Tongue (tissue), 2 donors: ENCODE data around the gene FOXJ3. TPM values are rescaled to one million over a fixed set of nuclear protein-coding genes. Genes with fewer than 3 reads are reported as not detected.

Experiments
- DNase-seq: peaks from one replicate; pipeline ENCODE4 v3.0.0-alpha.2; 2015
- total RNA-seq: library from RNA; depleted of rRNA; stranded (reverse); fragments of >200 nt; gene quantifications from one replicate; pipeline ENCODE4 v1.2.3, GENCODE V29; 2014

Gene FOXJ3
- total RNA-seq, 1 donor from 2014 or later = 42.3 TPM

GRCh38 chr1:42143896-42144710, 190.9 kb downstream of the FOXJ3 start:
- DNase-seq = peak; percentile 84

DNA sequence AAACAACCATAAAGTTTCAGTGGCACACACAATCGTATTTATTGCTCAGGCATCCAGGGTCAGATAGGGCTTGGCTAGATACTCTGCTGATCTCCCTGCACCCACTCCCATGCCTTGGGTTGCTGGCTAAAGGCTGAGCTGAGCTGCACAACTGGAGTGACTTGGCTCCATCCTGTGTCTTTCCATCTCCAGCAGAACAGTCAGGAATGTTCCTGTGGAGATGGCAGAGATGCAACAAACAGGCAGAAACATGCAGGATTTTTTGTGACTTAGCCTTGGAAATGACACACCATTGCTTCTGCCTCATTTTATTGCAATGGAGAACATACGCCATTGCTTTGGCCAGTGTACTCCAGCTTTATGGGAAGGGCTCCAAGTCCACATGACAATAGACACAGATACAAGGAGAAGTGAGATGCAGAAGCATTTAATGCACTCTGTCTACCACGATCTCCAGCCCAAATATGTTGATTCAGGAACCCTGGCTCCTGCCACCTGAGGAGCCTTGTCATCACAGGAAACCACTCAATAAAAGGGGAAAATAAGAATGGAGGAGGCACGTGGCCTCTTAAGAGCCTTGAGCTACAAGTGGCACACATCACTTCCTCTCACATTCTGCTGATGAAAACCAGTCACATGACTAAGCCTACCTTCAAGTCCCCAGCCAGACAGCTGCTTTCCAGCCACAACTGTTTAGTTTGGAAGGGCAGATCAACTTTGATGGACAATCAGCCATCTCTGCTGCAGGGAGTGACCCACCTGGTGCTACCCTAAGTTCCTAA, 191.9 kb downstream of the FOXJ3 start:
- no peak for DNase-seq

DNA sequence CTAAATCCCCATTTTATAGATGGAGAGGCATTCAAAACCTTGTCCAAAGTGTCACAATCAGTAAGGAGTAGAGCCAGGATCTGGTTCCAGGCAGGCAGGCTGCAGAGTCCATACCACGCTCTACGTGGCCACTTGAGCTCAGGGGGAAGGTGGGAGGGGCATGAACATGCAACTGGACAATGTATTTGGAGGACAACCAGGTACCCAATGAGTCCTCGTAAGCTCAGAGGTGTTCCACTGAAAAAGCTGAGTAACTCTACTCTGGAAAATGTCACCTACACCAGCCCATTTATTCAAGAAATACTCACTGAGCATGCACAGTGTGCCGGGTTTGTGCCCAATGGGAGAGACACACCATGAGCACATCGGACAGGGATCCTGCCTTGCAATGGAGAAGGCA, 193.1 kb downstream of the FOXJ3 start:
- no peak for DNase-seq

DNA sequence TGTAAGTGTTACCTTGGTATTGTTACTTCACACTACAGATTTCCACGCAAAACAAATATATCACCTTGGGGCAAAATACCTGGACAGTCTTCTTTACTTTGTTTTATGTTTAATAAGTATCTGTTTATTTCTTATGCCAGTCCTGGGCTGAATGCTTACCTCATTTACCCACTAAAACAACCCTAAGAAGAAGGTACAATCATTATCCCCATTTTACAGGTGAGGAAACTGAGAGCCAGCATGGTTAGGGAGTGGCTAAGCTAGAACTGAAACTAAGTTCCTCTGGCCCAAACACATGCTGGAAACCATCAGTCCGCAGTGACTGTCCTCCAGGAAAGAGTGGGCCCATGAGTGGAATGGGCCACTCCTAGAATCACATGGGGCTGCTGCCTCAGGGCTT, 194.8 kb downstream of the FOXJ3 start:
- DNase-seq = no peak

- no peak for DNase-seq
Observed at GRCh38 chr1:42139444-42139843, 195.6 kb downstream of the FOXJ3 start.

DNA sequence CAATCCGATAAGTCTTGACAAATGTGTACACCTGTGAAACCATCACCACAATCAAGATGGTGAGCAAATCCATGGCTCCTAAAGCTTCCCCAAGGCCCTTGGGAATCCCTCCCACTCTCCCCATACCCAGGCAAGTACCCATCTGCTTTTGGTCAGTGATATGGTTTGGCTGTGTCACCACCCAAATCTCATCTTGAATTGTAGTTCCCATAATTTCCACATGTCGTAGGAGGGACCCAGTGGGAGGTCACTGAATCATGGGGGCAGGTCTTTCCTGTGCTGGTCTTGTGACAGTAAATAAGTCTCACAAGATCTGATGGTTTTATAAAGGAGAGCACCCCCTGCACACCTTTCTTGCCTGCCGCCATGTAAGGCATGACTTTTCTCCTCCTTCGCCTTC, 196.4 kb downstream of the FOXJ3 start:
- no peak for DNase-seq

GRCh38 chr1:42137766-42138165, 197.3 kb downstream of the FOXJ3 start:
- DNase-seq = no peak

DNA sequence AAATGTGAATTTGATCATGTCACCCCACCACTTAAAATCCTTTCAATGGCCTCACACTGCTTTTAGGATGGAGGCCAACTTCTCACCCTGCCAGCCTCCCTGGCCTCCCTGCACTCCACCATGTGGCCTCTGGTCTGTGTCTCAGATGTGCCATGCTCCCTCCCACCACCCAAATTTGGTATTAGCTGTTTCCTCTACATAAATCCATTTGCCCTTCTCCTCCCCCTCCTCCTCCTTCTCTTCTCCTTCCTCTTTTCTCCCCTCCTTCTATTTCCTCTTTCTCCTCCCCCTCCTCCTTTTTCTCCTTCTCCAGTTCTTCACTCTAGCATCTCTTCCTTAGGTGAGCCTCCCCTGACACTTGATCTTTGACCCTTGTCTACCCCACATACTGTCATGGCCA, 198.6 kb downstream of the FOXJ3 start:
- DNase-seq = no peak

GRCh38 chr1:42135426-42135825, 199.6 kb downstream of the FOXJ3 start:
- no peak for DNase-seq

GRCh38 chr1:42133809-42134526, 201.1 kb downstream of the FOXJ3 start:
- no peak for DNase-seq

DNA sequence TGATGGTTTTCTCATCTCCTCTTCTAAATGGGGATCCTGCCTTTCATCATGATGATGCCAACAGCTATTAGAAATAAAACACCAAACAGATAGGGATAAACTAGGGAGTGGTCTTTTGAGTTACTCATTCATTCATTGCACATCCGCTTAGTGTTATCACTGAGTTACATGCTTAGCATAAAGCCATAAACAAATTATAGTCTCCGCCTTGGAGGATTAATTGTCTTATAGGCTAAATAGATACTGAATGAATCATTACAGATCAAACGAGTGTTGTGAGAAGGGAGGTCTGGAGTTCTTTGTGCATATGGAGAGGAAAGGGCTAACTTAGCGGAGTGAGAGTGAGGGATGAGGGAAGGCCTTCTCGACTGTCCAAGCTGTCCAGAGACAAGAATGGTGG, 201.6 kb downstream of the FOXJ3 start:
- no peak for DNase-seq

DNA sequence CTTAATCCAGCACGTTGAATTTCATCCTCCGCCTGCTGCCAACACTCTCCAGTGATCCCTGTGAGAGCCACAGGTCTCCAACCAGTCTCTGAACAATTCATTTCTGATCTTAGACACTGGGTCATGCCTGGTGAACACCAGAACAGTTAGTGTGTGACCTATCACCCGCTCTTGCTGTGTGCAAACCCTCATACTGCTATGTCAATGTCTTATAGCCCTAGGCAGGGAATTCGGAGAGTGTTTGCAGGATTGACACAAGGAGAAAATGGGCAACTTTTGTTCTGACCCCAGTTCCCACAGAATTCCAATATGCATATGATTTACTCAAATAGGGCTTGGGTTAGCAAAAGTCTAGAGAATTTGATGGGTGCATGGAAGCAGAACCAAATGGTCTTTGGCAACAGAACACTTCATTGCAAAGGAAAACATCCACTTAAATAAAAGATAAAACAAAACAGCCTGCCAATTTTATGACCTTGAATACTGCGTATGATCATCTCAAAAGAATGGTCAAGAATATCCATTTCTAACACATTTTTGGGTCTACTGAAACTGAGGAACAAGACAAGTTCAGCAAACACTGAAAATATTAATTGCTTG, 204.9 kb downstream of the FOXJ3 start:
- no peak for DNase-seq

DNA sequence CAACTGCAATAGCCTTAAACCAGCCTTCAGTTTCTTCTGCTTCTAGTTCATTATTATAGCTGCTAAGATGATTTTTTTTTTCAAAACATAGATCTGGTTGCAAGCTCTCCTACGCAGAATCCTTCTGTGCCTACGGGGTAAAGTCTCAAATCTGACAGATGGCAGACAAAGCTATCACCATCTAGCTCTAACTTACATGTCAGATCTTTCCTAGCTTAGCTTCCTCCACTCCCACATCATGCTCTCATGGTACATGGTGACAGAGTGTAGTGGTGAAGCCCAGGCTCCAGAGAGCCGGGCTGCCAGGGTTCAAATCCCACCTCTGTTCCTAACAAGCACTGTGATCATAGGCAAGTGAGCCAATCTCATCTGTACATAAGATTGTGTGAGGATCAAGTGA, 206.1 kb downstream of the FOXJ3 start:
- no peak for DNase-seq

- no peak for DNase-seq
Observed at GRCh38 chr1:42128499-42128898, 206.5 kb downstream of the FOXJ3 start.

- no peak for DNase-seq
Observed at GRCh38 chr1:42127767-42128166, 207.3 kb downstream of the FOXJ3 start.

Other genes with a start within 250 kb of the FOXJ3 start
- not detected for gene GUCA2B, start 181.8 kb downstream of the FOXJ3 start, total RNA-seq
- not detected for gene GUCA2A, start 170.5 kb downstream of the FOXJ3 start, total RNA-seq
- 1.4 TPM for gene RIMKLA, start 45.6 kb upstream of the FOXJ3 start, total RNA-seq
- 0.72 TPM for gene ZMYND12, start 120.8 kb upstream of the FOXJ3 start, total RNA-seq
- gene PPCS, start 121.3 kb upstream of the FOXJ3 start, total RNA-seq = 25.5 TPM
- gene CCDC30, start 128.1 kb upstream of the FOXJ3 start, total RNA-seq = 5.1 TPM